T-helper 9 cell (primary cell): ENCODE data around the gene SLC28A1.

Experiments
- DNase-seq: peaks from one replicate; pipeline ENCODE4 v3.0.0-alpha.2; 2020

SLC28A1 gene

GRCh38 chr15:84886211-84886983 is 1.9 kb downstream of the SLC28A1 start:
- no peak for DNase-seq

GRCh38 chr15:84886984-84887299 is 2.5 kb downstream of the SLC28A1 start:
- DNase-seq = no peak

GRCh38 chr15:84887938-84888337 is 3.5 kb downstream of the SLC28A1 start:
- no peak for DNase-seq

GRCh38 chr15:84888639-84889038 is 4.2 kb downstream of the SLC28A1 start:
- no peak for DNase-seq

- DNase-seq = no peak
Measured at GRCh38 chr15:84889313-84889990, 5.0 kb downstream of the SLC28A1 start.

- DNase-seq = no peak
Measured at GRCh38 chr15:84889991-84890669, 5.7 kb downstream of the SLC28A1 start.

GRCh38 chr15:84890670-84891162 is 6.3 kb downstream of the SLC28A1 start:
- no peak for DNase-seq

GRCh38 chr15:84891339-84891738 is 6.9 kb downstream of the SLC28A1 start:
- no peak for DNase-seq

GRCh38 chr15:84892786-84893307 is 8.4 kb downstream of the SLC28A1 start:
- DNase-seq = no peak

GRCh38 chr15:84893607-84894006 is 9.1 kb downstream of the SLC28A1 start:
- DNase-seq = no peak

GRCh38 chr15:84894736-84895425 is 10.4 kb downstream of the SLC28A1 start:
- no peak for DNase-seq

GRCh38 chr15:84898761-84899160 is 14.3 kb downstream of the SLC28A1 start:
- no peak for DNase-seq

- DNase-seq = no peak
Measured at GRCh38 chr15:84899750-84900149, 15.3 kb downstream of the SLC28A1 start.

GRCh38 chr15:84901540-84901939 is 17.1 kb downstream of the SLC28A1 start:
- no peak for DNase-seq

- no peak for DNase-seq
Measured at GRCh38 chr15:84903751-84904150, 19.3 kb downstream of the SLC28A1 start.

- no peak for DNase-seq
Measured at GRCh38 chr15:84904419-84904818, 20.0 kb downstream of the SLC28A1 start.

- DNase-seq = no peak
Measured at GRCh38 chr15:84905016-84905916, 20.8 kb downstream of the SLC28A1 start.

- no peak for DNase-seq
Measured at GRCh38 chr15:84907731-84908130, 23.3 kb downstream of the SLC28A1 start.

GRCh38 chr15:84908564-84908963 is 24.1 kb downstream of the SLC28A1 start:
- no peak for DNase-seq

GRCh38 chr15:84909029-84909428 is 24.6 kb downstream of the SLC28A1 start:
- no peak for DNase-seq

- DNase-seq = no peak
Measured at GRCh38 chr15:84909782-84910181, 25.3 kb downstream of the SLC28A1 start.
